NCI-H1048 (cell line): ENCODE data around the gene GIMD1.
"Not testable (repeated sequence)": the region's sequence is repeated elsewhere in the genome, so short reads cannot be mapped to it uniquely, and the experiment has no call there.

ENCODE experiments used
- DNase-seq: peaks from one replicate; lab custom pipeline; 2025; lab: John Stamatoyannopoulos, UW

Gene GIMD1

DNA sequence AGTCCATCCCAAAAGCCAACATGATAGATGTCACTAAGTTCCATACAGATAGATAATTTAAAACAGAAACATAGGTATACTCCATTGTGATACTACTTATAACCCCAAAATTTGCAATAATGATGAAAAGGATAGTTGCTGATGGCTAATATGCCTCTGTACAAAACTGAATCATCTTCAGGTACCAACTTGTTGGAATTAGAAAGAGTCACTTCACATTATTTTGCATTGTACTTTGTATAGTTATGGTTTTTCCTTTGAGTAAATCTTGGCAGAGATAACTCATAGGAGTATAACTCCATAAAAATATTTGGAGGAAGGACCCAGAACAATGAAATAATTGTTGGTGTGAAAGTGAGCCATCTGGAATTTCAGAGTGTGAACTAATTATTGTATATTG, 17.6 kb downstream of the GIMD1 start:
- DNase-seq = no peak

DNA sequence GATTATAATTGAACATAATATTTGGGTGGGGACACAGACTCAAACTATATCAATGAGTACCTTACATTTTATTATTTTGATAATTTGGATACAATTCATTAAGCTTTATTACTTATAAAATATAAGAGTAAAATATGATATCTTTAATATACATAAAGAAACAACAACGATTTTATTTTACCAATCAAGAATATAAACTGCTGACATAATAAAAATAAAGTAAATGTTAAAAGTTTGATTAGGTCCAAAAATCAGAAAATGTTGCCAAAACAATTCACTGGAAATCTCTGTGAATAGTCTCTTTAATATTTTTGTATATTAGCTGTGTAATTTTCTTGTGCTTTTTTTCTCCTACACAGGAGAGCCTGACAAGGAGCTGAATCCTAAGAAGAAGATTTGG, 21.4 kb downstream of the GIMD1 start:
- no peak for DNase-seq

DNA sequence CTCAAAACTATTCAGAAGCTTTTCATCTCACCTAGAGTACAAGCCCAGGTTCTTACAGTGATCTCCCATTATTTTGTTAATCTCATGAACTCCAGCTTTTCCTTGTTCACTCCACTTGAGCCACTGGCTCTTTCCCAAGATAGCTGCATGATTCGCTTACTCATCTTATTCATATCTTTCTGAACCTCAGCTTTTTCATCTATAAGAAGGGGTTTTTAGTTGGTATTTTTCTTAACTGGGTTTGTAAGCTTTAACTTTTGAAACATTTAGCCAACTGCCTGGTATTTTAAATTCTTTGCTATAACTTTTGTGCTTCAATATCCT, 24.0 kb downstream of the GIMD1 start:
- no peak for DNase-seq

DNA sequence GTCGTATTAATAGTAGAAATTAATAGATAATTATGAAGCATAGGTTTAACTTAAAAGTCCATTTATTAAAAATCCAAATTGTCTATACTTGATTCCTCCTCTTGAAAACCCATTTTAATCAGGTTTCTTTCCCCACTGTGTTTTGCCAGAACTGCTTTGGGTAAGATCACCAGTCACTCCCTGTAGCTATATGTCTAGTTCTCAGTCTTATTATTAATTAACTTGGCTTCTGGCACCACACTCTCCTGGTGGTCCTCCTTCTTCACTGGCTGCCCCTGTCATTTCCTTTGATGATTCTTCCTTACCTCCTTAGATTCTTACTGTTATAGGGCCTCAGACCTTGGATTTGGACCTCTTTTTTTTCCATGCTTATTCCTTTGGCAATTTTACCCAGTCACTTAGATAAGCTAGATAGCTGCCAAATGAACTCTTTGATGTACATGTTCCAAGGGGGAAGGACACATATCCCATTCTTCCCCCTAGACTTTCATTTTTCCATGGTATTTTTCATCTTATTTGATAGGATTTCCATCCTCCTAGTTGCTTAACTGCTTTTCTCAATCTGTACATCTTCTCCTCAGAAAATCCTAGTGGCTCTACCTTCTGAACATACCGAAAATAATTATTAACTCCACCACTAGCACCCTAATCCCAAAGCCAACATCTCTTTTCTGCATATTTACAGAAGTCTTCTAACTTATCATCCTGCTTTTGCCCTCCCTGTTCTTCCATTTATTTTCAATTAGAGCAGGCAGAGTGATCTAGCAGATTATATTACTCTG, 24.5 kb downstream of the GIMD1 start:
- no peak for DNase-seq

DNA sequence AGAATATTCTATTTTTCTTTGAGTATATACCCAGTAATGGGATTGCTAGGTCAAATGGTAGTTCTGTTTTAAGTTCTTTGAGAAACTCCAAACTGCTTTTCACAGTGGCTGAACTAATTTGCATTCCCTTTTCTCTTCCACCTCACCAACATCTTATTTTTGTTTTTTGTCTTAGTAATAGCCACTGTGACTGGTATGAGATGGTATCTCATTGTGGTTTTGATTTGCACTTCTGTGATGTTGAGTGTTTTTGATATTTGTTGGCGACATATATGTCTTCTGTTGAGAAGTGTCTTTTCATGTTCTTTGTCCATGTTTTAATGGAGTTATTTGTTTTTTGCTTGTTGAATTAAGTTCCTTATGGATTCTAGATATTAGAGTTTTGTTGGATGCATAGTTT, 27.8 kb downstream of the GIMD1 start:
- no peak for DNase-seq

DNA sequence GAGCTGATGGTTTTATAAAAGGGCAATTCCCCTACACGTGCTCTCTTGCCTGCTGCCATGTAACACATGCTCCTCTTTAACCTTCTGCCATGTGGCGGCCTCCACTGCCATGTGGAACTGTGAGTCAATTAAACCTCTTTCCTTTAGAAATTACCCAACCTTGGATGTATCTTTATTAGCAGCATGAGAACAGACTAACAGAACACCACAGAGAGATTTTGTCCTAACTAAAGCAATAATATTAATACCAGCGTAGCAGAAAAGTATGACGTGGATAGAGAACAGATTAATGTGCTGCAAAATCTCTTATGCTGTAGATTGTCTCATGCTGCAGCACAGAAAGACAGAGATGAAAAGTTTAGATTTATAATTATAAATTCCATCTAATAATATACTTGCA, 29.1 kb downstream of the GIMD1 start:
- no peak for DNase-seq

DNA sequence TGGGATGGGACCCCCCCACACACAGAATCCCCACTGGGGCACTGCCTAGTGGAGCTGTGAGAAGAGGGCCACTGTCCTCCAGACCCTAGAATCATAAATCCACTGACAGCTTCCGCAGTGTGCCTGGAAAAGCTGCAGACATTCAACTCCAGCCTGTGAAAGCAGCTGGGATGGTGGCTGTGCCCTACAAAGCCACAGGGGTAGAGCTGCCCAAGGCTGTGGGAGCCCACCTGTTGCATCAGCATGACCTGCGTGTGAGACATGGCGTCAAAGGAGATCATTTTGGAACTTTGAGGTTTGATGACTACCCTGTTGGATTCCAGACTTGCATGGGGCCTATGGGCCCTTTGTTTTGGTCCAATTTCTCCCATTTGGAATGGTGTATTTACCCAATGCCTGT, 29.9 kb downstream of the GIMD1 start:
- DNase-seq = no peak

DNA sequence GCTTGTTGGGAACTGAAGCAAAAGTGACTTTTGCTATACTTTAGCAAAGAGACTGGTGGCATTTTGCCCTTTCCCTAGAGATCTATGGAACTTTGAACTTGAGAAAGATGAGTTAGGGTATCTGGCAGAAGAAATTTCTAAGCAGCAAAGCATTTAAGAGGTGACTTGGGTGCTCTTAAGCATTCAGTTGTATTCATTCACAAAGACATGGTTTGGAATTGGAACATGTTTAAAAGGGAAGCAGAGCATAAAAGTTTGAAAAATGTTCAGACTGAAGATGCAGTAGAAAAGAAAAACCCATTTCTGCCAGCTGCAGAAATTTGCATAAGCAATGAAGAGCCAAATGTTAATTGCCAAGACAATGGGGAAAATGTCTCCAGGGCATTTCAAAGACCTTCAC, 30.7 kb downstream of the GIMD1 start:
- DNase-seq = no peak

DNA sequence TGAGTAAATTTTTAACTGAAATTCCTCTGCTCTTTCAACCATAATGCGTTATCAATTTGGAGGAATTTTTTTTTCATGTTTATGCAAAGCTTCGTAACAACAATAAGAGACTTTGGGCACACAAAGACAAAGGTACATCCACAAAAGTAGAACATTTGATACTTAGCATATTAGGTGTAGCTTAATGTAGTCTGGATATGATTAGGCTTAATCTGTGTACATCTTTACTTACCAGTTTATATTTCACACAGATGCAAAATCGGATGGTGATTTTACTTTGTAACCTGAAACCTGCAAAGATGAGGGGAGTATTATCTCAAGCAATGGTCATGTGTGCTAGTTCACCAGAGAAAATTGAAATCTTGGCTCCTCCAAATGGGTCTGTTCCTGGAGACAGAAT, 32.0 kb downstream of the GIMD1 start:
- no peak for DNase-seq

DNA sequence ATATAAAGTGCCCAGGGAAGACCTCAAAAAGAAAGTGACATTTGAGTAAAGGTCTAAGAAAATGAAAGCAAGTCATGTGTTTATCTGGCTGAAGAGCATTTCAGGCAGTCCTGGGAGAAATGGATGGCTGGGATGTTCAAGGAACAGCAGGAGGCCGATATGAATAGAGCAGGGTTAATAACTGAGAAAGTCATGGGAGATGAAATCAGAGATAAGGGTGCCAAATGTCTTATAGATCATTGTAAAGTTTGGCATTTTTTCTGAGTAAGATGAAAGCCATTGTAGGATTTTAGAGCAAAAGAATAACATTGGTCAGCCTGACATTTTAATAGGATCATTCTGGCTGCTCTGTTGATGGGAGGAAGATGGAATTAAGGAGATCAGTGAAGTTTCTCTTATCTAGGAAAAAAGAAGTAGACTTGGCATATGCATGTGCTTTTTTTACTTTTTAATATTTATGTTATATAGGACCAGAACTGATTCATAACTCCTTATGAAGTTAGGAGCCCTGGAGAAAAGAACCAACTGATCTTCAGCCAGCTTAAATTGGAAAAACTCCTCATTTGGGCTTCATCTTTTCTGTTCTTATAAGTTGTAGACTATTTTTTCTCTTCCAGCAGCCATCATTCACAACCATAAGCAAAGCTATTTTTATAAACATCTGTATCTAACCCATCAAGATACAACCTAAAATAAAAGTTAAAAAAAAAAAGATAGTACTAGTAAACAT, 33.7 kb downstream of the GIMD1 start:
- DNase-seq = no peak

DNA sequence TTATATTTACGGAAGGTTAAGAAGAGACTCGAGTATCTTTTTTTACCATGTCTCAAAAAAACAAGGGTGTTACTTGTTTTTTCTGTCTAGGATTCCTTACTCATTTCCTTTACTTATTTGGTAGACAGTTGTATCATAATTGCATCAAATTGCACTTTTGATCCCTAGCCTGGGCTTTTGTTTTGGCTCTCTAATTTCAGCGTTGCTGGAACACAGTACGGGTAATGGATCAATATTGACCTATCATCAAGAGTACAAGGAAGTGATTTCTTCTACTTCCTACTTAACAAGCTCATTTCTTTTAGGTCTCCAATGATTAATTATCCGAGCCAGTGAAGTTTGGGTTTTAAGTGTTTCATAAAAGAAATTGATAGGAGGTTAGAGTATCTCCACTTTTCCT, 35.4 kb downstream of the GIMD1 start:
- no peak for DNase-seq

DNA sequence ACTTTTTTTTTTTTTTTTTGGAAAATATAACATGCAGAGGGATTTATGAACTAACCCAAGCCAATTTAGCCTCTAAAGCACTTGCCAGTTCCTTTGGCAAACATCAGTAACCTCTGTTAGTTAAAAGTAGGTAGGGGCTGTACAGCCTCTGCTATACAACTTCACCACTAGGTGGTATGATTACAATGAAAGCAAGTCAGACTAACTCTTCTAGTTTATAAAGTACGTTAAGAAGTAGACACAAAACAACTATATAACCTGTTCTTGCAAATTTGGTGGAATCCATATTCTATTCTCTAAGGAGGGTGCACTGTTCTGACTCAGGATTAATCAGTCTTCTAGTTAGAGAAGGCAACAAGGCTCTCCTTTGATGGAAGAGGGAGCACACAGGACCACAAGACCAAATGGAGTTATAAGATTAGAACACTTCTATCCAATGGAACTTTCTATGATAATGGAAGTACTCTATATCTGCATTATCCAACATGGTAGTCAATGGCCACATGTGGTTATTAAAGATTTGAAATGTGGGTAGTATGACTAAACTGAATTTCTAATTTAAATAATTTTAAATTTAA, 39.4 kb downstream of the GIMD1 start:
- DNase-seq = no peak

DNA sequence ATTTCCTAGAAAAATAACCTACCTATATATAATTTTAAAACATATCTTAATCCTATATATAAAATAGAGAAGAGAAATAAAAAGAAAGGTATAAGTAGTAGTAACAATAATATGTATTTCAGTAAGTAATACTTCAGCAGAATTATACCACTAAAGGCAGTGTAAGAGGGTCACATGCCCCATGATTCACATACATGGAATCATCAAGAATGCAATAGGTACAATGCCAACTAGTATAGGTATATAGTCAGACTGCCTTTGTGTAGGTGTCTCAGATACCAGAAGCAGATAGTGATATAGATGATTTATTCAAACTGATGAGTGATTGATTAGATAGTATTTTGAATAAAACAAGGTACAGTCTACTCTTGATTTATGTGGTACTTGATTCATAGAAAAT, 42.8 kb downstream of the GIMD1 start:
- DNase-seq = no peak

DNA sequence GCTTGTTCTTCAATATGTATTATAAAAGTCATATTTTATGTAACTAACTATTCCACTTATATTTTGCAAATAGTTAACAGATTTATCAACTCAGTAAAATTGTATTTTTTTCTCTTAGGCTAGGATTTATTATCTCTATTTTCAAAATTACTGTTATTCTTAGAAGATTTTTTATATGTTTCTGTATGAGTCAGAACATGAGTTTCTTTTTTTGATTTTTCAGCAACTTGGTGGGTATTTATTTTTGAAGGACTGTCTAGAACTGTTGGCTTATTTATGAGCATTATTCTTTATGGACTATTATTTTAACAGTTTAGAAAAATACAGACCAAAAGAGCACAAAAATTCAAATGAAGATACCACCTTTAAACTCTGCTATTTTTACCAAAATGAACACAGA, 45.5 kb downstream of the GIMD1 start:
- DNase-seq = no peak

DNA sequence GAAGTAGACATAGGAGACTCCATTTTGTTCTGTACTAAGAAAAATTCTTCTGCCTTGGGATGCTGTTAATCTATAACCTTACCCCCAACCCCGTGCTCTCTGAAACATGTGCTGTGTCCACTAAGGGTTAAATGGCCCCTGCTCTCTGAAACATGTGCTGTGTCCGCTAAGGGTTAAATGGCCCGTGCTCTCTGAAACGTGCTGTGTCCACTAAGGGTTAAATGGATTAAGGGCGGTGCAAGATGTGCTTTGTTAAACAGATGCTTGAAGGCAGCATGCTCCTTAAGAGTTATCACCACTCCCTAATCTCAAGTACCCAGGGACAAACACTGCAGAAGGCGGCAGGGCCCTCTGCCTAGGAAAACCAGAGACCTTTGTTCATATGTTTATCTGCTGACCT, 46.8 kb downstream of the GIMD1 start:
- DNase-seq = not testable (repeated sequence)

DNA sequence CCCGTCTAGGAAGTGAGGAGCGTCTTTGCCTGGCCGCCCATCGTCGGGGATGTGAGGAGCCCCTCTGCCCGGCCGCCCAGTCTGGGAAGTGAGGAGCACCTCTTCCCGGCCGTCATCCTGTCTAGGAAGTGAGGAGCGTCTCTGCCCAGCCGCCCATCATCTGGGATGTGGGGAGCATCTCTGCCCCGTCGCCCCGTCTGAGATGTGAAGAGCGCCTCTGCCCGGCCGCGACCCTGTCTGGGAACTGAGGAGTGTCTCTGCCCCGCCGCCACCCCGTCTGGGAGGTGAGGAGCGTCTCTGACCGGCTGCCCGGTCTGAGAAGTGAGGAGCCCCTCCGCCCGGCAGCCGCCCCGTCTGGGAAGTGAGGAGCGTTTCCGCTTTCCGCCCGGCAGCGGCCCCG, 47.4 kb downstream of the GIMD1 start:
- DNase-seq = not testable (repeated sequence)

DNA sequence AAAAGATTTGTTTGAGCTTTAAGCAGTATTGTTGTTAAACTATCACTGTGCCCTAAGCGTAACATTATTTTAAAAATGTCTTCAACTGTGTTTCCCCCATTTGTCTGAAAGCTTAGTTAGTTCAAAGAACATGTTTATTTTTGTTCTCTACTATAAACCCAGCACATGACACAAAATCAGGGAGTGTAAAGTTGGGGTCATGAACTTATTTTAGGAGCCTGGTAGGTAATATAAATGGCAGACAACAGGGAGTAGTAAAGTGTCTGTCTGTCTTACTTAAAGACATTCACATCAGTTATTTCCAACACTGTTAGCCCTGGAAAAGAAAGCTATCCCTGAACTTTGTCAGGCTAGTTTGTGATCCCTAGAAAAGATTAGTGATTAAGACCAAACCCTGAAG, 48.3 kb downstream of the GIMD1 start:
- DNase-seq = no peak

DNA sequence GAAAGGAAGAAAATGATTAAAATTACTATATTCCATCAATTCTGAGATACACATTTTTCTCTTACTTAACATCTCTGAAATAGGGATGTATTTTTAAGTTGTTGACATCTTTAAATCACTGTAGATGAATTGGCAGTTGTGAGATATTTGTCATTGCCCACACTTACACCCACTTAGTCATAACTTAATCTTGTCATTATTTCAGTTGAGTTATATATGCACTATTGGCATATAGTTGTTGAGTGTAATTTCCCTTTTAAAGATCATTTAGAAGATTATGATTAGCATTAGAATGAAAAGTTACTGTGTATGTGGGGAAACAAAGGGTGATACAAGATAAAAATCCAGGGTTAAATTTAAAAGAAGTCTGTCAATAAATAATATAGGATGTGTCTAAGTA, 50.1 kb downstream of the GIMD1 start:
- DNase-seq = no peak

DNA sequence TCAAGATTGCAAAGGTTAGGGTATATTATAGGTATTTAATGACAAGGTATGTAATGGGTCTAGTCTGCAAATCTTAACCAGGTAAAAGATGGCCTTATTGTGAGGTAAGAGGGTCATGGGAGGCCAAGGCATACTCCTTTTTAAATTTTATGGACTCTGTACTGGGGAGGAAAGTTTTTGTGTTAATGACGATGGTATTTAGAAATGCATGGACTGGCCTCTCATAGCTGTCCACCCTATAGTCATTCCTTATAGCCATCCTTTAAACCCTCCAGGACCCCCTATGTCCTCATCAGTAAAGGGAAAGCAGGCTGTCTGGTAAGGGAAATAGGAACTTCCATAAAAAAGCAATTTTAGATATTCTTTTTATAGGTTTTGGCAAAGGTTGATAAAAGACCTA, 50.8 kb downstream of the GIMD1 start:
- DNase-seq = no peak

DNA sequence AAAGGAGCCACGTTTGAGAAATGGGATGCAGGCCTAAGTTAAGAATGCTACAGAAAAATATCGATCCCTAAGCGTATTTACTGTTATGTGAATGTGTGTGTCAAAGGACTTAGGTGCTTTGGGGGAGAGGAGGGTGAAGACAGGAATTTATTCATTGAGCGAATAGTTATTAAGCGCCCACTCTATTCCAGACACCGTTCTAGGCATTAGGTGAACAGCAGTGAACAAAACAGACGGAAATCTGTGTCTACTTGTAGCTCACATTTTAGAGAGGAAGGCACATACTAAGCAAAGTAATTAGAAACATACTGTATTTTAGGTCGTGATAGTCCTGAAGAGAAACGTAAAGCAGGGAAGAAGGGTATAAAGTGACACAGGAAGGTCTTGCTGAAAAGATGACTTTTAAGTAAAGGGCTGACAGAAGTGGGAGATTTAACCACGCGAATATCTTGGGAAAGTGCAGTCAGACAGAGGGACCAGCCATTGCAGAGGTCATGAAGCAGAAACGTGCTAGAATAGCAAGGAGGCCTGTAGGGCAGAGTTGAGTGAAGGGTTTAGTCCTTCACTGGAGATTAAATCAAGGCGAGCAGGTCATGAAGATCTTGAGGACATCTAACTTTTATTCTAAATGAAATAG, 51.7 kb downstream of the GIMD1 start:
- no peak for DNase-seq

DNA sequence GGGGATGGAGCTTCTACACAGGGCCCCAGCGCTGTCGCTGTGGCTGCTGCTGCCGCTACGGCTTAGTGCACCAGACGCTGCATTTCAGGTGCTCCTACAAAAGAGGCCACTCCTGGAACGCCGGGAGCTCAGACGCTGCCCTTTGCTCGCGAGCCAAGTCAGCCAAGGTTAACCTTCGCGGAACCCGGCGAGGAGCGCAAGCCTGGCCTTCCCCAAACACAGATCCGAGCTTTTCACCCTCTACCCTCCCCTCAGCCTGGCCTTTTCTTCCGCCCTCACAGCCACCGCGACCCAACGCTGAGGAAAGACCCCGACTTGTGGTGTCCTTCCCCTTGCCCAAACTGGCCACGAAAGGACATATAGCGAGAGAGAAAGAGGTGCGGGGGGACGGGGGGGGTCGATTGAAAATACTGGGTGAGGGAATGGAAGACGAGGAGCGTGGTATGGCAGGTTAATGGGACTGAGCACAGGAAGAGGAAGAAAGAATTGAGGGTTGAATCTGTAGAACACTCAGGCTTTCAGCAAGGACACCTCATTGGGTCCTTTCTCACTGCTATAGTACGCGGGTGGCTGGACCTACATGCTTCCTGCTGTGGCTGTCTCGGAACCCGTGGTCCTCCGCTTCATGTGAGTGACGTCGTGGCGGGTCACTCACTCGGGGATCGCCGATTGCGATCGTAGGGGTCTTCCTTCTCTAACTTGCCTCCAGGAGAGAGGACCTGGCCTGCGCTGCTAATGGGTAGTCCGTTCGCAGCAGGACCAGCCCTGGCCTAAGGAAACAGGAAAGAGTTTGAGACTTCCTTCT, 52.4 kb downstream of the GIMD1 start, which contains the start of the genes AIMP1 and TBCK:
AIMP1 (plus strand) TSS at position 583 of the 805 bp plus-strand sequence. CDS start 8,460 bp downstream, outside the sequence.
TBCK (minus strand) TSS at position 242 of the 805 bp plus-strand sequence. CDS start 7,249 bp downstream, outside the sequence.
- peak; percentile 73 for DNase-seq

DNA sequence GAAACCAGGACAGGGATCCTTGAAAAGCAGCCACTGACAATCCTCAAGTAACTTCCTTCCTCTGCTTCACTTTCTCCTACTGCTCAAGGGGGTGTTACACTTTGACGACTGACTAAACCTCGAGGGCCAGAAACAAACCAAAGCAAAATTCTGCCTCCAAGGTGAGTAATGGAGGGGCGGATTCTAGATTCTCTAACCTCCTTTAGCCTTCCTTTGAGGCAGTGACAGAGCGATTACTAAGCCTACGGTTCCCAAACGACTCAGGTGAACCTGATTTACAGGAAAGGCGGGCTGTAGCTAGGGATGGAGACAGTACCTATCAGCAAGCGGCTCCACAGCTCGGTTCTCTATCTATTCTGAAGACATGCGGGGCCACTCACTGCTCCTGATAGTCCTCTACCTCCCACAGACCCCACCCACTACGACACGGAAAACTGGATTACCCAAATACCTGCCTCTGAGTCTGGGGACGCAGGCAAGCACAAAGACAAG, 53.1 kb downstream of the GIMD1 start:
- DNase-seq = no peak
